GM18868 (cell line): ENCODE data around the gene ARRB2.
A peak's percentile ranks its signal among the peaks of the same experiment; 100 is the strongest.
"Not testable (repeated sequence)": the region's sequence is repeated elsewhere in the genome, so short reads cannot be mapped to it uniquely, and the experiment has no call there.

Experiments used
- ATAC-seq: cut with Tn5 transposase; IDR thresholded peaks from one replicate; pipeline ENCODE4 v1.9.1; 2021; ENCODE audit warnings: mild to moderate bottlenecking, moderate library complexity; ENCODE audit not compliant: unreplicated experiment

The ARRB2 gene

GRCh38 chr17:4709794-4710692 is at the start of gene ARRB2:
ARRB2 (plus strand) TSS chr17:4710632; CDS start chr17:4710722, 90 bp downstream.
- peak; percentile 86 for ATAC-seq

- ATAC-seq = no peak
These were observed 46.7 kb upstream of the ARRB2 start for GRCh38 chr17:4663711-4664110.

GRCh38 chr17:4664230-4664629 is 46.2 kb upstream of the ARRB2 start:
- ATAC-seq = no peak

GRCh38 chr17:4665027-4665426 is 45.4 kb upstream of the ARRB2 start:
- no peak for ATAC-seq

GRCh38 chr17:4666296-4666695 is 44.1 kb upstream of the ARRB2 start:
- no peak for ATAC-seq

GRCh38 chr17:4667166-4667565 is 43.3 kb upstream of the ARRB2 start:
- no peak for ATAC-seq

- ATAC-seq = no peak
These were observed 38.3 kb upstream of the ARRB2 start for GRCh38 chr17:4672055-4672630.

- no peak for ATAC-seq
These were observed 37.7 kb upstream of the ARRB2 start for GRCh38 chr17:4672751-4673150.

- no peak for ATAC-seq
These were observed 37.3 kb upstream of the ARRB2 start for GRCh38 chr17:4673169-4673568.

GRCh38 chr17:4673986-4674684 is 36.3 kb upstream of the ARRB2 start:
- ATAC-seq = no peak

- ATAC-seq = no peak
These were observed 35.8 kb upstream of the ARRB2 start for GRCh38 chr17:4674685-4674998.

- ATAC-seq = no peak
These were observed 34.6 kb upstream of the ARRB2 start for GRCh38 chr17:4675791-4676190.

- no peak for ATAC-seq
These were observed 33.6 kb upstream of the ARRB2 start for GRCh38 chr17:4676791-4677190.

- no peak for ATAC-seq
These were observed 31.9 kb upstream of the ARRB2 start for GRCh38 chr17:4678448-4679026.

GRCh38 chr17:4679658-4680057 is 30.8 kb upstream of the ARRB2 start:
- no peak for ATAC-seq

GRCh38 chr17:4683739-4684138 is 26.7 kb upstream of the ARRB2 start:
- ATAC-seq = not testable (repeated sequence)

- ATAC-seq = not testable (repeated sequence)
These were observed 20.6 kb upstream of the ARRB2 start for GRCh38 chr17:4689872-4690271.

- no peak for ATAC-seq
These were observed 19.7 kb upstream of the ARRB2 start for GRCh38 chr17:4690745-4691144.

GRCh38 chr17:4691686-4692085 is 18.7 kb upstream of the ARRB2 start:
- no peak for ATAC-seq

GRCh38 chr17:4693416-4693815 is 17.0 kb upstream of the ARRB2 start:
- ATAC-seq = no peak

GRCh38 chr17:4696437-4696805 is 14.0 kb upstream of the ARRB2 start:
- ATAC-seq = no peak
